Stimulated activated CD4-positive, alpha-beta T cell treated with anti-CD3 and anti-CD28 coated beads, Interleukin-12 subunit alpha, Interleukin-12 subunit beta, amount 100 ng/mL, for 4 hours (primary cell): ENCODE measurements around the gene BMP8A.
"Not testable (repeated sequence)": the region's sequence is repeated elsewhere in the genome, so short reads cannot be mapped to it uniquely, and the experiment has no call there.

Experiments used
- DNase-seq: peaks from one replicate; pipeline ENCODE4 v3.0.0-alpha.2; 2020

BMP8A gene, protein sequence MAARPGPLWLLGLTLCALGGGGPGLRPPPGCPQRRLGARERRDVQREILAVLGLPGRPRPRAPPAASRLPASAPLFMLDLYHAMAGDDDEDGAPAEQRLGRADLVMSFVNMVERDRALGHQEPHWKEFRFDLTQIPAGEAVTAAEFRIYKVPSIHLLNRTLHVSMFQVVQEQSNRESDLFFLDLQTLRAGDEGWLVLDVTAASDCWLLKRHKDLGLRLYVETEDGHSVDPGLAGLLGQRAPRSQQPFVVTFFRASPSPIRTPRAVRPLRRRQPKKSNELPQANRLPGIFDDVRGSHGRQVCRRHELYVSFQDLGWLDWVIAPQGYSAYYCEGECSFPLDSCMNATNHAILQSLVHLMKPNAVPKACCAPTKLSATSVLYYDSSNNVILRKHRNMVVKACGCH

DNA sequence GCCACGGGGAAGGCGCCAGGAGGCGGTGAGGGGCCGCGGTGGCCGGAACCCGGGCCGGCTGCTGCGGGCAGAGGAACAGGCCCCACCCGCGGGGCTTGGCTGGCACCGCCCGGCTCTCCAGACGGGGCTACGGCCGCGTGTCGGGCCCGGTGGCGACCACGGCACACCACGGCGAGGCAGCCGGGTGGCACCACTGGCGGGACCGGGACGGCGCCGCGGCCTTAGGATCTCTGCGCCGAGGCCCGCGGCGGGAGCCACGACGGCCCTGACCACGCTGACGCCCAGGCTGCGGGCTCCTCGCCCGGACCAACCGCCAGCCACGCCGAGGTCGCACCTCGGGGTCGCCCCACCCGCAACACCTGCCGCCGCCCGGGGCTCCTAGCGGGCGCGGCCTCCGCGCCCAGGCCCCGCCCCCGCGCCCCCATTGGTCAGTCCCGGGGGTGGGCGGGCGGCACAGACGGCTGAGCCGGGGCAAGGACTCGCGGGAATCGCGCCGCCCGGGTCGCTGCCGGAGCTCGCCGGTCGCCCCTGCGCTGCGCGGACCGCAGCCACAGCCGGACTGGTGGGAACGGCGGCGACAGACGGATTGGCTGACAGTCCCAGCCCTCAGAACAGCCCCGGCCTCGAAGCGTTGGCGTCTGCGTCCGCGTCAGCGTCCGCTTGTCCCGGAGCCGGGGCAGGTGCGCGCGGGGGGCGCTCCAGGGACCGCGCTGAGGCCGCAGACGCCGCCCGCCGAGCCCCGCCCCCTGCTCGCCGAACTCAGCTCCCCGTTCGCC lies at the start of gene BMP8A:
Gene BMP8A, plus strand, starts transcription at position 491 of the 776 bp plus-strand sequence. CDS start 356 bp downstream, outside the sequence.
- DNase-seq: peak; percentile 69

DNA sequence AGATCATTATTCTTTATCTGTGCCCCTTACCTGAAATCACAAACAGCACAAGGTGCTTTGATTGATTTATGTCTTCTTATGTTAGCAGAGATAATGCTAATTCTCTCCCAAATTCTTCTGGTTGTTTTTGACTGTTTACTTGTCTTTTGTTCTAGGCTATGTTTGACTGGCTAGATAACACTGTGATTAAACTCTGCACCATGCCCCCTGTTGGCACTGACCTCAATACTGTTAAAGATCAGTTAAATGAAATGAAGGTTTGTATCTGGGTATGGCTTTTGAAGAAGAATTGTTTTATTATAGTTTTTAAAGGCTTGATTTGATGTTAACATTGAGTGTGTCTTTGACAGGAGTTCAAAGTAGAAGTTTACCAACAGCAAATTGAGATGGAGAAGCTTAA lies 49.6 kb upstream of the BMP8A start:
- no peak for DNase-seq

DNA sequence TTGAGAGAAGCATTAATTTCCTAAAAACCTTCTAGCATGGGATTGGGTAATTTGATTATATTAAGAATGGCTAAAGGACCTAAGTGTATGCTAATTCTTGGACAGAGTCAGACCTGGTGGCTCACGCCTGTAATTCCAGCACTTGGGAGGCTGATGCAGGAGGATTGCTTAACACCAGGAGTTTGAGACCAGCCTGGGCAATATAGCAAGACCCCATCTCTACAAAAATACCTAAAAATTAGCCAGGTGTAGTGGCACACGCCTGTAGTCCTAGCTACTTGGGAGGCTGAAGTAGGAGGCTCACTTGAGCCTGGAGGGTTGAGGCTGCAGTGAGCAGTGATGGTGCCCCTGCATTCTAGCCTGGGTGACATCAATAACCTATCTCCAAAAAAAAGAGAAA lies 45.9 kb upstream of the BMP8A start:
- DNase-seq: no peak

DNA sequence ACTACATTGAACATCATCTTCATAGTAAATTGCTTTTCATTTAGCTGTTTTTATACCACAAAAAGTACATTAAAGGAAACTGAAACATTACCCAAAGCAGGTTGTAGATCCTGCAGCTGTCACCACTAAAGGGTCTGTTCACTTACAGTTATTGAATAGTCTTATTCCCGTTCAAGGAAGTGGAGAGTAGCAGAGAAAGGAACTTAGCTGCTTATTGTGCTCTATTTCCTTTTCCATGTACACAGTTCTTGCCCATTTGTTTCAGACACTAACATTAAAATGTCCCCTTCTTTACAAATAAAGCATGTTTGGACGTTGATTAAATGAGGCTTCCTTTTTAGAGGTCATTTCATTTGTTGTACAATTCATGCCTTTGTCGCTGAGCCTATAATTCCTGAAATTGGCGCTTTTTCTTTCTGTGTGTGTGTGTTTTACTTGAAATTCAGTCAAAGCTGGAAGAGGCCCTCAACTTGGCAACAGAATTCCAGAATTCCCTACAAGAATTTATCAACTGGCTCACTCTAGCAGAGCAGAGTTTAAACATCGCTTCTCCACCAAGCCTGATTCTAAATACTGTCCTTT lies 44.4 kb upstream of the BMP8A start:
- no peak for DNase-seq

DNA sequence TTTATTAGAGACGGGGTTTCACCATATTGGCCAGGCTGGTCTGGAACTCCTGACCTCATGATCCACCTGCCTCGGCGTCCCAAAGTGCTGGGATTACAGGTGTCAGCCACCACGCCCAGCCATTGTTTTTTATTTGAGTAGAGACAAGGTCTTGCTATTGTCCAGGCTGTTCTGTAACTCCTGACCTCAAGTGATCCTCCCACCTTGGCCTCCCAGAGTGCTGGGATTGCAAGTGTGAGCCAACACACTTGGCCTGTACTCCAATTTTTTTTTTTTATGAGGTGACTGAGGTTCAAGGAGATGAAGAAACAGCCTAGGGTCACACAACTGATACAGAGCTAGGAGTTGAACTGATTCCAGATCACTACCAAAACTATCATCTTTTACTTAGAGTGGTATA lies 41.4 kb upstream of the BMP8A start:
- not testable (repeated sequence) for DNase-seq

DNA sequence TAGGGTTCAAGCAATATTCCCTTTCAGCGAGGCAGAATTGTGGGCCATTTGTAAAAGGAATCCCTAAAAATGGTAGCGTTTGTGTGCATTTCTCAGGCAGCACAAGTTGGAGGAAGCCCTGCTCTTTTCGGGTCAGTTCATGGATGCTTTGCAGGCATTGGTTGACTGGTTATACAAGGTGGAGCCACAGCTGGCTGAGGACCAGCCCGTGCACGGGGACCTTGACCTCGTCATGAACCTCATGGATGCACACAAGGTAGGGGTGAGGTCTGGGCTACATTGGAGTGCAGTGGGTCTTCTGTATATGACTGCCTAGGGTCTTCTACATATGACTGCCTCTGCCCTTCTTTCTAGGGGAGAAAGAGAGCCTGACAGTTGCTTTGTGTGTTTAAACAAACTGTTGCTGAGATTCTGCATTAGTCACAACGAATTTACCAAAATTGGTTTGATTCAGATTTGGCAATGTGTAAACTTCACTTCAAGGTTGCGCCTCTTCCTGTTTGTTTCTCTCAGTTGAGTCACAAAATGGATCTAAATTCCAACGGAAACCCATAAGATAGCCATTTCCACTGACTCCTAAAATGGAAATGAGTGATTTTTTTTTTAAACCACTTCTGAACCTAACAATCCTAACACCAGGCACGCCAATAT lies 40.4 kb upstream of the BMP8A start:
- DNase-seq: no peak

DNA sequence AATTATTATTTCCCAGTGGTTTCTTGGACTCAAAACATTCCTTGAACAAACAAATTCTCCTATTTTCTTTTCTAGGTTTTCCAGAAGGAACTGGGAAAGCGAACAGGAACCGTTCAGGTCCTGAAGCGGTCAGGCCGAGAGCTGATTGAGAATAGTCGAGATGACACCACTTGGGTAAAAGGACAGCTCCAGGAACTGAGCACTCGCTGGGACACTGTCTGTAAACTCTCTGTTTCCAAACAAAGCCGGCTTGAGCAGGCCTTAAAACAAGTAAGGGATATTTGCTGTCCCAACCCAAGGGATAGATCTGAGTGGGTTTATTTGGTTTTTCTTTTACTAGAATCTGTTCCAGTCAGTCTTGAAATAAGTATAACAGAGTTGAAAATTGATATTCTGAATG lies 39.4 kb upstream of the BMP8A start:
- DNase-seq: no peak

DNA sequence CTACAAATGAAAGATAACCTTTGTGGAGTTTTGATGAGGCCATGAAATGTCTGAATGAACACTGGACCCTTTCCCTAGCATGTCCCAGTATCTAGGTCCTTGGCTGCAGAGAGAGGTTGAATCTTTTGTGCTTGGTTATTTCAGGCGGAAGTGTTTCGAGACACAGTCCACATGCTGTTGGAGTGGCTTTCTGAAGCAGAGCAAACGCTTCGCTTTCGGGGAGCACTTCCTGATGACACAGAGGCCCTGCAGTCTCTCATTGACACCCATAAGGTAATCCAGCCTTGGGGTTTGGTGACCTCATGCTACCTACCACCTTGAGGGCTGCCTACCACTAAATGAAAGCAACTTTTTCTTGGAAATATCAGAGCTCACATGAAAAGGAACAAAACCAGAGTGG lies 38.9 kb upstream of the BMP8A start:
- no peak for DNase-seq

DNA sequence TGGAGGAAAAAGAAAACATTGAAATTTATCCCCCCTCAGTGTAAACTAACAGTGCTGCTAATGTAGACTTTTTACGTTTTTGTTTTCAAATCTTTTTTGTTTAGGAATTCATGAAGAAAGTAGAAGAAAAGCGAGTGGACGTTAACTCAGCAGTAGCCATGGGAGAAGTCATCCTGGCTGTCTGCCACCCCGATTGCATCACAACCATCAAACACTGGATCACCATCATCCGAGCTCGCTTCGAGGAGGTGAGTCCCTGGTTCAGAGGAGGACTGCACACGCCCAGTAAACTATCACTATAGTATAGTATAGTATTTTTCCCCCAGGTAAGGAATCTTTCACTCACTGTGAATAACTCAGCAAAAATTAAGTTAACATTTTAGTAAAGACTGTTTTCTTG lies 37.8 kb upstream of the BMP8A start:
- DNase-seq: no peak

DNA sequence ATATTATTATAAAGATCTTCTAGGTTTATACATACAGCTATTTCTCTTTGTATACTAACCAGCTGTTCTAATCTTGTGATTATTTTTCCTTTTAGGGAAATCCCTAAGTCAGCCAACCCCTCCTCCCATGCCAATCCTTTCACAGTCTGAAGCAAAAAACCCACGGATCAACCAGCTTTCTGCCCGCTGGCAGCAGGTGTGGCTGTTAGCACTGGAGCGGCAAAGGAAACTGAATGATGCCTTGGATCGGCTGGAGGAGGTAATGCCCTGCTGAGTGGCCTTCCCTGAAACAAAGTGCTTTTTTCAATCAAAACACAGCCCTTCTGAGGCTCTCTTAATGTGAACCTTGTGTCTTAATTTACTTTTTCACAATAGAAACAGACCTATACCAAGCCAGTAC lies 32.4 kb upstream of the BMP8A start:
- no peak for DNase-seq

DNA sequence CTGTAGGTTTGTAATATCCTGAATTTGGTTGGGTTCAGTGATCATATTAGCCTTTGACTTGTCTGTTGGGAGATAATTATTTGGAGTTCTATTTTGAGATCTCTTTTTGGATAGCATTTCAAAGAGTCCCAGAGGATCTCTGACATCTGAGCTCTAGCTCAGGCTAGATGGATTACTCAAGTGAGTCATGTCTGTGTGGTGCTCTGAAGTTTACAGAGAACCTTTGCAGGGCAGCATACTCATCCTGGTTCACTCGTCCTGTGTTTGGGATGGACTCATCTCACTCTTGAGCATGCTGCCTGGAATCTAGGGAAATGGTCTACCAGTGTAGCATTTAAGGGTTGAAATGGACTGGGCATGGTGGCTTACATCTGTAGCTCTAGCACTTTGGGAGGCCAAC lies 29.4 kb upstream of the BMP8A start:
- no peak for DNase-seq

DNA sequence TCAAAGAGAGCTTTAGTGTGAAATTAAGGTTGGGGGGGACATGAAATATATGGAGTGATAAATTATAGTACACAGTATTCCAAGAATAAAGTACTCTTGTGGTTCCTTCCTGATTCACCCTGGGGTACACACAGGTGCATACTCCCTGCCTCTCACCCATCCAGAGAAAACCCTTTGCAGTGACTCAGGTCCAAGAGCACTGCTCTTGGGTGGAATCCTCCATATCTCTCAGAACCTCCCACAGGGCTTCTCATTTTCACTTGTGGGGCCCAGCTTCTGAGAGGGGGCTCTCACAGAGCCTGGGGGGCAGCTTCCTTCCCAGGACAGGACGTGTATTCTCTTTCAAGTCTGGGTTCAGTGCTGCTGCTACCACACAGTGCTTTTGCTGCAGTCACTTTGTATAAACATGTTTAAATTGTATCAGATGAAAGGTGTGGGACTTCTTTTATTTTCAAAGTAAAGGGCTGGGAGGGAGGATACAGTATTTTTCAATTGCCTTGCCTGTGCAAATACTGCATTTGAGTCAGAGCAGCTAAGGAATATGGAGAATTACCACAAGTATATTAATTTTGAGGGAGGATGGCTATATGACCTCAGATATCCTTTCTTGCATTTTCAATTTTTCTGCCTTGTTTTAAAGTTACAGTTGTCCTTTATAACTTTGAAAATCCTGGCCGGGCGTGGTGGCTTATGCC lies 24.9 kb upstream of the BMP8A start:
- DNase-seq: no peak

DNA sequence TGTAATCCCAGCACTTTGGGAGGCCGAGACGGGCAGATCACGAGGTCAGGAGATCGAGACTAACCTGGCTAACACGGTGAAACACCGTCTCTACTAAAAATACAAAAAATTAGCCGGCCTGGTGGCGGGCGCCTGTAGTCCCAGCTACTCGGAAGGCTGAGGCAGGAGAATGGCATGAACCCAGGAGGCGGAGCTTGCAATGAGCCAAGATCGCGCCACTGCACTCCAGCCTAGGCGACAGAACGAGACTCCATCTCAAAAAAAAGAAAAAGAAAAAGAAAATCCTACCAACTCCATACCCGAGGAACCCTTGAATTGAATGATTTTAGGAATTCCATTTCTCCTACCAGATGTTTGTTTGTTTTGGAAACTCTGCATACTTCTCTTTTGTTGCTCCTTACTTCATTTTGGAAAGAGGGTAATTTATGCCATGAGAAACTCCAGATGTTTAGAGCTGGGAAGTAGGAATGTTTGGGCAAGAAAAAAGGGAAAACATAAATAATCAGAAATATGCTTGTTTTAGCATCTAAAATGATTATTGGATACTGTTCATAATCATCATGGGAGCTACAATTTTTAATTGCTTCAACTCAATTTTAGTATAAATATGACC lies 24.2 kb upstream of the BMP8A start:
- DNase-seq: not testable (repeated sequence)

DNA sequence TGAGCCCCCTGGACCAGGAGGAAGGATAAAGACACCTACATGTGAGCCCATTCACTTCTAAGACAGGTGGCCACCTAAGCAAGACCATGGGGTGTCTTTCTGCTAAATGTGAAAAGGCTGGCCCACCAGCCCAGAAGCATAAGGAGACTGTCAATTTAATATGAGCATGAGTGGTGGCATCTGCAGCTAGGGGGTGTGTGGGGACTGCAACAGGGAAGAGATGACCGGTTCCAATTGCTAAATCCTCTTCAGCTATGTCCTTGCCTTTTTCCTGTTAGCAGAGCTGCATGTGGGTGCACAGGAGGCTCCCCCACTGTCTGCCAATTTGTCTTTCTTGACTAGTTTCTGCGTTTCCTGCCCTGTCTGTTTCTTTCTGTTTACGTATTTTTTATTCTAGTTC lies 22.3 kb upstream of the BMP8A start:
- no peak for DNase-seq

DNA sequence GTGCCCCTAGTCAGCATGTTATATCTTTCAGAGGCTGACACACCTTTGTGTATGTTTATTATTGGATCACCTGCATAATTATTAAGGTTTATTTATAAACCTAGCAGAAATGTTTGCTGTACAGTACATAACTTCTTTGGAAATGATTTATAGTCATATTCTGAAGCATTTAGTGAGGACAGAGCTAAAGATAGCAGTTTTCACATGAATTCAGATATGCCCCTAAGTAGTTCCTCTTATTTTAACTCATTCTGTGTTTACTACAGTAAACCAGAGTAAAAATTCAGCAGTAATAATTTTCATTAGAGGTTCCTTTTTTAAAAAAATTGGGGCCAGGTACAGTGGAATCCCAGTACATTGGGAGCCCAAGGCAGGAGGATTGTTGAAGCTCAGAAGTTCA lies 21.4 kb upstream of the BMP8A start:
- no peak for DNase-seq

DNA sequence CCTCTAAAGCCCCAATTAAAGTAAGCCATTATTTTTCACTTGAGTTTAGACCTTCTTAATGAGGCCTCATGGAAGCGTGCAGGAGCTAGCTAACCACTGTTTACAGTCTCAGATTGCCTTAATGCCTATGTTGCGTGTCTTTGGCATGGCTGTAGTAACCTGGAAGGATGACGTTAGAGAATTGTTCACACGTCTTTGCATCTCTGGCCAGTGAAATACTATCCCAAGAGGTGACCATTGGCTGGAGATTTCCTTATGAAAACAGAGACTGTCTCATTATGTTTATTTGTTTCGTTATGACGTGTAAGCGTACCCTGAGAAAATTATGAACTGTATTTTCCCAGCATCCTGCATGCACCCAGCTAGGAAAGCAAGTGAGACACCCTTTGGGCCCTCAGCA lies 18.6 kb upstream of the BMP8A start:
- no peak for DNase-seq

DNA sequence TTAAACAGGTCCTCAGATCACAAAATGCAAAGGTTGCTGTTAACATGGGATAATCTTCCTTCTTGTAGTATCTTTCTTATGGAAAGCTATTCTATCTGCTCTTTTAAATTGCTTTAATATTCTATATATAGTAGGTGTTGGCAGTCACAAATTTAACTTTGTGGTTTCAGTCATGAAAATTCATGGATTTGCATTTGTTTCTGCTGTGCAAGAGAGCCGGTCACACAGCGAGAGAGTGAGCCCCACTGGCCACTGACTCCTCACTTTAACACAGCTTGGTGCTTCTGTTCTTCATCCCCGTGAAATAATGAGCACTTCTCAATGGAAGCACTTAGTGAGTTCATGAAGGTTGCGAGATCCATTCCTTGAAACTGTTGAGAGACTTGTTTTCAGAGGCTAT lies 18.1 kb upstream of the BMP8A start:
- DNase-seq: no peak

DNA sequence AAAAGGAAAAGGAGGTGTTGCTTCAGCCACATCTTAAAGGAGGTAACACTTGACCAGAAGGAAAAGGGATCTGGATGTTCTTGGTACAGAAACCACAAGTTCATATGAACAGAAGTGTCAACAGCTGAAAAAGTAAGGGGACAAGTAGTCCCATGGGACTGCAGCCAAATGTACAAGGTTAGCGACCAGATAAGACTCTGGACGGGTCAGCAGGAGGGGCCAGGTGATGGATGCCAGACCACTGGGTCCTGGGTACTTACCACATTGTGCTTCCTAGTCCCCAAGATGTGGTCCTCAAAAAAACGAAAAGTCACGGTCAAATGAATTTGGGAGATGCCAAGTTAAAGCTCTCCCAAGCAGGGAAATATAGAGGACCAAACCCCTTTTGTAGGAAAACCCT lies 16.6 kb upstream of the BMP8A start:
- no peak for DNase-seq

DNA sequence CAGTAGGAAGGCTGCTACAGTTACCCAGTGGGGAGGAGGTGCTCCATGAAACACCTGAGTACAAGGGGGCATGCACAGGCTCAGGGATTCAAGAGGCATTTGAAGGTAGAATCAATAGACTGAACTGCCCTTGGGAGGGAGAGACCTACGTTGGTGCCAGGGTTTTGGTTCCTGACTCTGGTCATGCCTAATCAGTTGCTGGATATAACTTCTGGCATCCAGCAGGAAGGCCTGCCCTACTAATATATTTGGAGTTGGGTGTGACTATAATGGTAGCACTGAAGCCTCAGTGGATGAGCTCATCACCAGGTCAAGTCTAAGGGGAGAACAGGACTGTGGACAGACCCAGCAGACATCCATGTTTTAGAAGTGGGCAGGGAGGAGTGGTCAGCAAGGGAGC lies 15.9 kb upstream of the BMP8A start:
- DNase-seq: not testable (repeated sequence)

DNA sequence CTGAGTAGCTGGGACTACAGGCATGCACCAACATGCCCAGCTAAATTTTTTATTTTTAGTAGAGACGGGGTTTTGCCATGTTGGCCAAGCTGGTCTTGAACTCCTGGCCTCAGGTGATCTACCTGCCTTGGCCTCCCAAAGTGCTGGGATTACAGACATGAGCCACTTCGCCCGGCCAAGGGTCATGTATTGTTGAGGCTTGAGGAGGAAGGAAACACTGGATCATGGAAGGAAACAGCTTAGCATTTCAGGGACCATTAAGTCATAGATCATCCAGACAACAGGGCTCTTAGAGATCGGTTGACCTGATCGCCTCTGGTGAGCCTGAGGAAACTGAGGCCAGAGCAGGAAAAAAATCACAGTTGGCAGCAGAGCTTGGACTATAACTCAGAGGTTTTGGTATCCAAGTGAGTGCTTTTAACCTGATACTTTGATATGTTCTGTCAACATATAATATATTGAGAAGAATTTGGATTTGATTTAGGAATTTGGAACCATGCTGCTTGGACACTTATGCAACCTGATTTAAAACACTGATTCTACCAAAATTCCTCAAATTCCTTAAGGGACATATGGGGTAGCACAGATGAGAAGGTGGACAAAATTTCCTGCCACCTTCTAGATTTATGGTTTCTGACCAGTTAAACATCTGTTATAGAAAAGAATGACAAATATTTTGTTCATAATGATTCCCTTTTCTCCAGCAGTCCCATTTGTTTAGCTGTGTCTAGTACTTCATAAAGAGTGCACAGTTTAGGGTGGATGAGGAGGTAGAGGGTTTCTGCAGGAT lies 13.1 kb upstream of the BMP8A start:
- DNase-seq: no peak

DNA sequence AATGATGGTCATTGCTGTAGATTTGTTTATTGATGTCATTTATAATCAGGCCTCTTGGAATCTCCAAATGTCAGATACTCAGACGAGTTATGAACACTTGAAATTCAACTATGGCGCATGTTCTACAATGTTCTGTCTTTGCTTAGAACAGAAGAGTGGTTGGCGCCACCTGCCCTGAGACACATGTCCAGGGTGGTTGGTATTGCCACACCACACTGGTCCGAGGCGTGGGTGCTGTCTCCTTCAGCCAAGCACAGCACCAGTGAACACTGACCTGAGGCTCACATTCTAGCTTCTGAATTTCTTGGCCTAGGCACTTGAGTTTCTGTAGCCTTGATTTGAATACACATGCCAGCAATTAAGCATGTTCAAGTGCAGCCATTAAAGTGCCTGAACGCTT lies 10.1 kb upstream of the BMP8A start:
- DNase-seq: no peak

DNA sequence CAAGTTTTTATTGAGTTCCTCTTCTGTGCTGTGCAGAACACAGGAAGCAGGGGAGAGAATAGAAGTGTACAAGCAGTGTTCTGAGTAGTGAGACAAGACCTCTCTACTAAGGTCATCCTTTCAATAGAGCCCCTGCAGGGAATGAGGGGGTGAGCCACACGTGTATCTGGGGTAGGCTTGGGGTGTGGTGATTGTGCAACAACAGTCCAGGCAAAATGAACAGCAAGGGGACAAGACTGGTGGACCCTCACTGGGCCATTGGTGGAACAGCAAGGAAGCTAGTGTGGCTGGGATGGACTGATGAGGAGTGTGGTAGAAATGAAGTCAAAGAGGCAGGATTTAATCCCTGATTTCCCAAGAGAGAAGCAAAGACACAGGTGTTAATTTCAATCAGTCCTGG lies 8.2 kb upstream of the BMP8A start:
- DNase-seq: no peak
